Mesothelial cell of epicardium (in vitro differentiated cells): ENCODE measurements around the gene LAMA2. TPM values are rescaled to one million over a fixed set of nuclear protein-coding genes. Genes with fewer than 3 reads are reported as not detected.

Experiments
- DNase-seq, 2 experiments: peaks; one replicate each; pipeline ENCODE4 v3.0.0; 2021; ENCODE audit warnings: low spot score in 2 of 2; ENCODE audit not compliant: unreplicated experiment in 2 of 2
- H3K27ac Mint-ChIP-seq: 2 replicates; pipeline ENCODE4 v1.8.0; 2021; ENCODE audit warnings: mixed read lengths
- H3K27me3 Mint-ChIP-seq: 2 replicates; pipeline ENCODE4 v1.8.0; 2021; ENCODE audit warnings: low read depth, mixed read lengths
- H3K36me3 Mint-ChIP-seq: 2 replicates; pipeline ENCODE4 v1.8.0; 2021; ENCODE audit warnings: mixed read lengths
- H3K4me1 Mint-ChIP-seq: 2 replicates; pipeline ENCODE4 v1.8.0; 2021; ENCODE audit warnings: mixed read lengths
- H3K4me3 Mint-ChIP-seq: 2 replicates; pipeline ENCODE4 v1.8.0; 2021; ENCODE audit warnings: mild to moderate bottlenecking, moderate library complexity, mixed read lengths
- H3K9me3 Mint-ChIP-seq: 2 replicates; pipeline ENCODE4 v1.8.0; 2021; ENCODE audit warnings: mixed read lengths
- total RNA-seq: library from RNA; stranded (reverse); gene quantifications from 3 replicates; pipeline ENCODE4 v1.2.1, GENCODE V29; 2021
- TF ChIP-seq, protein P1 (sequence below): fragments of 200-600 bp; sonication (generic); IDR thresholded peaks from one replicate; pipeline ENCODE4 v1.5.0; 2021; ENCODE audit warnings: antibody characterized with exemption; ENCODE audit not compliant: unreplicated experiment

Gene LAMA2
- total RNA-seq, 1 donor from 2014 or later: 63.2 TPM

DNA sequence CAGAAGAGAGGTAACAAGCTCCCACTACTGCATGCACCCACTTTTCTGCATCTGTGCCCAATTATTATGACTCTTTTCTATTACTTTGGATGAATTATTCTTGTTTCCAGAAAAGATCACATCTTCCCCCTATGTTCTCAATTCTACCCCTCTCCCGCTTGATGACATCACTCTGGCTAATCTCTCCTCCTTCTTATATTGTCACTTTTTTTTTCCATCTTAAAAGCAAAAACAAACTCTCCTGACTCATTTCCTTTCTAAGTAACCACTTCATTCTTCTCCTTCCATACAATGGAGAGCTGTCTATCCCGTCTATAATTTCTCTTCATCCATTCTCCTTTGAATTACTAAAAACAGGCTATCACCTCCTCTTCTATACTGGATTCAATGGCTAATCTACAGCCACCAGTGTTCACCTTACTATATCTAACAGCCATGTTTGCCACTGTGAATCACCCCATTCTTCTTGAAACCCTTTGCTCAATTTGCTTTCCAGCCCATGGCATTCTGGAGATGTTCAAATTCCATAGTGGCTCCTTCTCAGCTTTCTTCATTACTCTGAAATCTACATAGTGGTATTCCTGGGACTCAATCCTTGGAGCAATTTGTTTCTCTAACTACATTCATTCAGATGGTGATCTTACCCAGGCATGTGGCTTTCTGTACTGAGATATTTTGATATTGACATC, 448.7 kb downstream of the LAMA2 start:
- TF ChIP-seq, protein P1, sequence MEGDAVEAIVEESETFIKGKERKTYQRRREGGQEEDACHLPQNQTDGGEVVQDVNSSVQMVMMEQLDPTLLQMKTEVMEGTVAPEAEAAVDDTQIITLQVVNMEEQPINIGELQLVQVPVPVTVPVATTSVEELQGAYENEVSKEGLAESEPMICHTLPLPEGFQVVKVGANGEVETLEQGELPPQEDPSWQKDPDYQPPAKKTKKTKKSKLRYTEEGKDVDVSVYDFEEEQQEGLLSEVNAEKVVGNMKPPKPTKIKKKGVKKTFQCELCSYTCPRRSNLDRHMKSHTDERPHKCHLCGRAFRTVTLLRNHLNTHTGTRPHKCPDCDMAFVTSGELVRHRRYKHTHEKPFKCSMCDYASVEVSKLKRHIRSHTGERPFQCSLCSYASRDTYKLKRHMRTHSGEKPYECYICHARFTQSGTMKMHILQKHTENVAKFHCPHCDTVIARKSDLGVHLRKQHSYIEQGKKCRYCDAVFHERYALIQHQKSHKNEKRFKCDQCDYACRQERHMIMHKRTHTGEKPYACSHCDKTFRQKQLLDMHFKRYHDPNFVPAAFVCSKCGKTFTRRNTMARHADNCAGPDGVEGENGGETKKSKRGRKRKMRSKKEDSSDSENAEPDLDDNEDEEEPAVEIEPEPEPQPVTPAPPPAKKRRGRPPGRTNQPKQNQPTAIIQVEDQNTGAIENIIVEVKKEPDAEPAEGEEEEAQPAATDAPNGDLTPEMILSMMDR: no peak
- no peak for DNase-seq
- H3K9me3 Mint-ChIP-seq: no peaks in the 10 kb centered on the region
- no peak overlapping the region for H3K27ac Mint-ChIP-seq
- H3K36me3 Mint-ChIP-seq: peaks cover 7% of the 10 kb centered on the region
- H3K4me1 Mint-ChIP-seq: peaks cover 2% of the 10 kb centered on the region
- H3K4me3 Mint-ChIP-seq: no peak overlapping the region
- no peaks in the 10 kb centered on the region for H3K27me3 Mint-ChIP-seq

DNA sequence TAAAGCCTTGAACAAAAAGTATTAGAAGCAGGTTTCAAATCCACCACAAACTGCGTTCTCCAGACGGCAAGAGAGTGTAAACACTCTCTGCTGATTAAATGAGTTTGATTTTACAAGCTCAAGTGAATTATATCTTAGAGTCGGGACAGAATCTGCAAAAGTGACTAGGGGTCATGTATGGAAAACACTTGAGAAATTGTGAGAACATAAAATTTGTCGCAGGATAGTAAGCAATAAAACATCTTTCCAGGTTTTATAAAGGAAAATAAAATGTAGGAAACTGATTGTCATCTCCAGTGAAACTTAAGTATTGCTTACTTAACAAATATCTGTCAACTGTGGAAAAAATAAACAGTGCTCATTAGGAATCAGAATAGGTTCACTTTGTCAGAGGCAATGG, 452.9 kb downstream of the LAMA2 start:
- Mint-ChIP-seq H3K36me3 (peaks cover 7% of the 10 kb centered on the region), H3K27ac (no peak overlapping the region), H3K27me3 (no peaks in the 10 kb centered on the region), H3K4me3 (no peak overlapping the region), H3K4me1 (no peaks in the 10 kb centered on the region), H3K9me3 (peaks cover 11% of the 10 kb centered on the region)
- DNase-seq: no peak
- TF ChIP-seq, protein P1: no peak

DNA sequence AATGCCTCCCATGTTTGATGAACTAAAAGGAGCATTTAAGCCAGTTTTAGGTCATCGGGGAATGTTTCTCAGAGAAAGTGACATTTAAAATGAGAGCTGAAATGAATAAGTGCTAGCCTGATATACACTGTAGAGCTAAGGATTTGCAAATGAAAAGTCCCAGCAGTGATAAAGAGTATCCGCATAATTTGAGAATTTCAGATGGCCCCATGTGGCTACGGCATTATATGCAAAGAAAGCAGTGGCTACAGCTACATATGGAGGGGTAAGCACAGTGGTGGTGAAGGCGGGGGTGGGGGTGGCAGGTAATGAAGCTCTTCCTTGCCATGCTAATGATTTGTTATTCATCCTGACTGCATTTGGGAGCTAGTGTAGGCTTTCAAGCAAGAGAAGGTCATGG, 455.7 kb downstream of the LAMA2 start:
- H3K4me1 Mint-ChIP-seq: no peaks in the 10 kb centered on the region
- H3K9me3 Mint-ChIP-seq: peaks cover 11% of the 10 kb centered on the region
- peaks cover 7% of the 10 kb centered on the region for H3K36me3 Mint-ChIP-seq
- H3K27ac Mint-ChIP-seq: no peak overlapping the region
- no peak overlapping the region for H3K4me3 Mint-ChIP-seq
- no peaks in the 10 kb centered on the region for H3K27me3 Mint-ChIP-seq
- no peak for DNase-seq
- TF ChIP-seq, protein P1: no peak

DNA sequence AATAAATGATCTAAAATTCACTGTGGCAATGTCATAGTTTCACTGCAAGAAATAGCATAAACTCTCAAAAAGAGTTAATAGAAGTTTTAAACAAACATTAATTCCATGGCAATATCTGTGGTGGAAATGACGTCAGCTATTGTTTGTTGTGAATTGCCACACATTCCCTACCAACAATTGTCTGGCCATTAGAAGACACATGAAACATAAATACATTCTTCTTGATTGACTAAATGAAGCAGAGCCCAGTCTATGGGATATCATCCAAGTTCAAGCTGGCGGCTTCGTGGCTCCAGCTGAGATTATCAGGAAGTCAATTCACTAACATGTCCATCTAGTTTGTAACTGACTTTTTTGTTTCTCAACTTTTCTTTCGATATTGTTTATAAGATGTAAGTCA, 458.0 kb downstream of the LAMA2 start:
- Mint-ChIP-seq H3K4me3 (no peak overlapping the region), H3K27ac (no peak overlapping the region), H3K9me3 (peaks cover 11% of the 10 kb centered on the region), H3K36me3 (peaks cover 11% of the 10 kb centered on the region), H3K27me3 (no peaks in the 10 kb centered on the region), H3K4me1 (no peaks in the 10 kb centered on the region)
- no peak for DNase-seq
- TF ChIP-seq, protein P1: no peak

DNA sequence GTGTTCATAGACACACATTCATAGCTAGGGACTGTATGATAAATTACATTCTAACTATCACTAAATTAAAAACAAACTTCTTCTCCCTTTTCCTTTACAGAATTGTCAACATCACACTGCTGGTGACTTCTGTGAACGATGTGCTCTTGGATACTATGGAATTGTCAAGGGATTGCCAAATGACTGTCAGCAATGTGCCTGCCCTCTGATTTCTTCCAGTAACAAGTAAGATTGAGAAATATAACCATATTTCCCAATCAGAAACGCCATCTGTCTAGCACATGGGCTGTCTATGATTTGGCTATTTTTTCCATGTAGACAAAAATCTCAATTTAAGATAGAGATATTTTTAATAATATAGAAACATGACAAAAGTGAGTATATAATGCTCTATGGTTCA, 459.3 kb downstream of the LAMA2 start:
- H3K4me1 Mint-ChIP-seq: no peaks in the 10 kb centered on the region
- no peaks in the 10 kb centered on the region for H3K27me3 Mint-ChIP-seq
- DNase-seq: no peak
- H3K4me3 Mint-ChIP-seq: no peak overlapping the region
- H3K9me3 Mint-ChIP-seq: peaks cover 11% of the 10 kb centered on the region
- TF ChIP-seq, protein P1: no peak
- peaks cover 13% of the 10 kb centered on the region for H3K36me3 Mint-ChIP-seq
- no peak overlapping the region for H3K27ac Mint-ChIP-seq
